Bronchial epithelial cell (primary cell): ENCODE data around the gene JUP. TPM values are rescaled to one million over a fixed set of nuclear protein-coding genes. Genes with fewer than 3 reads are reported as not detected.

Experiments
- DNase-seq: peaks from one replicate; pipeline ENCODE4 v3.0.0-alpha.2; 2010; ENCODE audit warnings: low read depth
- FAIRE-seq: peaks from 2 replicates; lab custom pipeline; 2011; peaks lifted over from hg19 to GRCh38; lab: Jason Lieb, UNC
- H3K27me3 ChIP-seq: 2 replicates; pipeline ENCODE4 v1.5.1; 2011; ENCODE audit warnings: low read length; ENCODE audit not compliant: control insufficient read depth, insufficient read depth
- H3K36me3 ChIP-seq: 2 replicates; pipeline ENCODE4 v1.5.1; 2011; ENCODE audit warnings: low read length; ENCODE audit not compliant: control insufficient read depth, insufficient read depth
- H3K4me3 ChIP-seq: 2 replicates; pipeline ENCODE4 v1.5.1; 2011; ENCODE audit warnings: mild to moderate bottlenecking, low read depth, low read length, control low read depth
- total RNA-seq: library from RNA; depleted of rRNA; stranded (reverse); fragments of >200 nt; gene quantifications from 2 replicates; pipeline ENCODE4 v1.2.1, GENCODE V29; 2014
- TF ChIP-seq, protein P1 (sequence below): IDR thresholded peaks from 2 replicates; pipeline ENCODE4 v1.5.1; 2011; ENCODE audit warnings: mild to moderate bottlenecking, moderate library complexity, low read length, control low read depth, inconsistent platforms; ENCODE audit not compliant: insufficient read depth, severe bottlenecking

The JUP gene
- total RNA-seq, 1 donor from 2014 or later, result 227 TPM

DNA sequence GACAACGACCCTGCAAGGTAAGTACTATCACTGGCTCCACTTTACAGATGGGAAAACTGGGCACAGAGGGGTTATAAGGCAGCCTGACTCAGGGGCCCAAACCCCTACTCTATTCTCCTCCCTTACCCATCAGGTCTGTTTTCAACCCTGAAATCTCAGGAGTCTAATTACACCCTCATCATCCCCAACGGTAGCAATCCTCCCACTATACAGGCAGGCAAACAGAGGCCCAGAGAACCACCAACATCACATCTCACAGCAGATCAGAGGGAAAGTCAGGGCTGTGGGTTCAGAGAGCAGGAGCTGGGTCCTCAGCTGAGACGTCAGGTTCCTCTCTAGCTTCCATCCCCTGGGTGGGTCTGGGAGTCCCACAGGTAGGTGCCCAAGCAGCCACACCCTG, 16.5 kb downstream of the JUP start:
- Histone ChIP-seq H3K4me3 (no peak overlapping the region), H3K36me3 (peaks cover 61% of the 10 kb centered on the region), H3K27me3 (no peaks in the 10 kb centered on the region)
- TF ChIP-seq, protein P1, sequence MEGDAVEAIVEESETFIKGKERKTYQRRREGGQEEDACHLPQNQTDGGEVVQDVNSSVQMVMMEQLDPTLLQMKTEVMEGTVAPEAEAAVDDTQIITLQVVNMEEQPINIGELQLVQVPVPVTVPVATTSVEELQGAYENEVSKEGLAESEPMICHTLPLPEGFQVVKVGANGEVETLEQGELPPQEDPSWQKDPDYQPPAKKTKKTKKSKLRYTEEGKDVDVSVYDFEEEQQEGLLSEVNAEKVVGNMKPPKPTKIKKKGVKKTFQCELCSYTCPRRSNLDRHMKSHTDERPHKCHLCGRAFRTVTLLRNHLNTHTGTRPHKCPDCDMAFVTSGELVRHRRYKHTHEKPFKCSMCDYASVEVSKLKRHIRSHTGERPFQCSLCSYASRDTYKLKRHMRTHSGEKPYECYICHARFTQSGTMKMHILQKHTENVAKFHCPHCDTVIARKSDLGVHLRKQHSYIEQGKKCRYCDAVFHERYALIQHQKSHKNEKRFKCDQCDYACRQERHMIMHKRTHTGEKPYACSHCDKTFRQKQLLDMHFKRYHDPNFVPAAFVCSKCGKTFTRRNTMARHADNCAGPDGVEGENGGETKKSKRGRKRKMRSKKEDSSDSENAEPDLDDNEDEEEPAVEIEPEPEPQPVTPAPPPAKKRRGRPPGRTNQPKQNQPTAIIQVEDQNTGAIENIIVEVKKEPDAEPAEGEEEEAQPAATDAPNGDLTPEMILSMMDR, result no peak
- DNase-seq, result no peak
- FAIRE-seq, result no peak

DNA sequence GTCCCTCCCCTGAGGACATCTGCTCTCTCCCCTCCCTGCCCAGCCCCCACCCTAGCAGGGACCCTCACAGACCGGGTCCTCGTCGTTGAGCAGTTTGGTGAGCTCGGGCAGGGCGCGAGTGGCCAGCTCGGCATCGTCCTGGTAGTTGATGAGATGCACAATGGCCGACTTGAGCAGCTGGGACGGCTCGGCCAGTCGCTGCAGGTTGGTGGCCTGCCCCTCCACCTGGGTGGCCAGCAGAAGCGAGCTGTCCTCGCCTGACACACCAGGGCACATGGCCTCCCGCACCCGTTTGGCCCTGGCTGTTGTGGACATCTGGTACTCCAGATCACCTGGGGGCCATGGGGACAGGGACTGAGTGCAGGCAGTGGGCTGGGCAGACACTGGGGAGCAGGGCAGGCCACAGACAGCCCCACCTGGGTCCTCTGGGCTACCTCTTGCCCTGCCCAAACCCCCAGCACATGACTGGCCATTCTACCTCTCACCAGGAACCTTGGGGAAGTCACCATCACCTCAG, 17.1 kb downstream of the JUP start:
- Histone ChIP-seq H3K27me3 (no peaks in the 10 kb centered on the region), H3K4me3 (no peak overlapping the region), H3K36me3 (peaks cover 66% of the 10 kb centered on the region)
- no peak for DNase-seq
- no peak for FAIRE-seq
- TF ChIP-seq, protein P1, result no peak

DNA sequence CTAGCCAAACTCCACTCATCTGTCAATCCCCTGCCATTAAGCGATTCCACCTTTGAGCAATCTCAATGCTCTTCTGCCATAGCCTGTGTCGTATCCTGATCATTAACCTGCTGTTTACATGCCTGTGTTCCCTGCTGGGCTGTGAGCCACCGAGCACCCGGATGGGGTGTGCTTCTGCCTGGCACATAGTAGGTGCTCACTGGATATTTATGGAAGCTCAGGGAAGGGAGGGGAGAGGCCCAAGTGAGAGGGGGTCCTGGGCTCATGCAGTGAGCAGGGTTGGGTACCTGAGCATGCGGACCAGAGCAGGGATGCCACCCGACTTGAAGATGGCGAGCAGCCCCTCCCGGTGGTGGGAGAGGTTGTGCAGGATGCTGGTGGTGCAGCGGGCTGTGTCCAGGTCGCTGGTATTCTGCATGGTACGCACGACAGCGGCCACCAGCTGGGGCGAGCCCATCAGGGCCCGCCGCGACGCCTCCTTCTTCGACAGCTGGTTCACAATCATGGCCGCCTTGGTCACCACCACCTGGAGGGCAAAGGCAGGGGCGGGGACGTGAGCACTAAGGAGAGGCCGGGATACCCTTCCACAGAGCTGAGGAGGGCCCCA, 17.7 kb downstream of the JUP start:
- DNase-seq, result no peak
- TF ChIP-seq, protein P1, result no peak
- H3K4me3 ChIP-seq, result no peak overlapping the region
- H3K36me3 ChIP-seq, result peaks cover 69% of the 10 kb centered on the region
- no peaks in the 10 kb centered on the region for H3K27me3 ChIP-seq
- no peak for FAIRE-seq

DNA sequence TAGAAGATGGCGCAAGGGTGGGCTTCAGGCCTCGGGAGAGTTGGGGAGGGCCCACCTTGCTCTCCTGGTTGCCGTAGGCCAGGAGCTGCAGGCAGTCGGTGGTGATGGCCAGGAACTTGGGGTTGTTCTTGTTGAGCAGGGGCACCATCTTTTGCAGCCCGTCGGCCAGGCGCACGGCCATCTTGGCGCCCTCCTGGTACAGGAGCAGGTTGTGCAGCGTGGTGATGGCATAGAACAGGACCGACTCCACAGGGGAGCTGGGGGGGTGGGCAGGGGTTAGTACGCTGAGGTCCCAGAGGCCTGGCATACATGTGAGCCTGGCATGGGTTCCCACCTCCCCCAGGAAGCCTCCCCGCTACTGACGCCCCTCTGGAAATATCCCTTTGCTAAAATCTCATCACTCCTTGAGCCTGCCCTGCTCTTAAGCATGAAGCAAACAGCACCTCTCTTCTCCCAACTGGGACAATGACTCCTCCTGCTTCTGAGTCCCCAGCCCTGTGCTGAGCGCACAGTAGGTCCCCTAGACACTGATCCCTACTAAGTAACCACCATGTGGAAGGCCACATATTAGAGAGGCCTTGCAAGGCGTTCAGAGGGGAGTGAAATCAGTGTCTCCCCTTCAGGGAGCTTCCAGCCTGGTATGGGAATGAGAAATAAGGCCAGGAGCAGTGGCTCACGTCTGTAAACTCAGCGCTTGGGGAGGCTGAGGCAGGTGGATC, 19.0 kb downstream of the JUP start:
- Histone ChIP-seq H3K27me3 (no peaks in the 10 kb centered on the region), H3K4me3 (no peak overlapping the region), H3K36me3 (peaks cover 77% of the 10 kb centered on the region)
- TF ChIP-seq, protein P1, result no peak
- DNase-seq (no peak), FAIRE-seq (no peak)

DNA sequence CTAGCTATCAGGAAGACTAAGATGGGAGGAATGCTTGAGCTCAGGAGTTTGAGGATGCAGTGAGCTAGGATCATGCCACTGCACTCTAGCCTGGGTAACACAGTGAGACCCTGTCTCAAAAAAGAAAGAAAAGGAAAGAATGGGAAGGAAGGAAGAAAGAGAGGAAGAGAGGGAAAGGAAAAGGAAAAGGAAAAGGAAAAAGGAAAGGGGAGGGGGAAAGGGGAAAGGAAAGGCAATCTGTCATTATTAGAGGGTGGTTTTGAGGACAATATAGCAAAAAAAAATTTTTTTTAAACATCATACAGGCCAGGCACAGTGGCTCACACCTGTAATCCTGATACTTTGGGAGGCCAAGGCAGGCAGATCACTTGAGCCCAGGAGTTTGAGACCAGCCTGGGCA, 20.4 kb downstream of the JUP start:
- DNase-seq (no peak), FAIRE-seq (no peak)
- H3K36me3 ChIP-seq, result peaks cover 75% of the 10 kb centered on the region
- H3K4me3 ChIP-seq, result no peak overlapping the region
- TF ChIP-seq, protein P1, result no peak
- H3K27me3 ChIP-seq, result no peaks in the 10 kb centered on the region
